Measurements from ENCODE around the gene LDLRAD4. TPM values are rescaled to one million over a fixed set of nuclear protein-coding genes. Genes with fewer than 3 reads are reported as not detected.

LDLRAD4 gene
- total RNA-seq, 1 donor from 2014 or later, result 1.4 TPM

DNA sequence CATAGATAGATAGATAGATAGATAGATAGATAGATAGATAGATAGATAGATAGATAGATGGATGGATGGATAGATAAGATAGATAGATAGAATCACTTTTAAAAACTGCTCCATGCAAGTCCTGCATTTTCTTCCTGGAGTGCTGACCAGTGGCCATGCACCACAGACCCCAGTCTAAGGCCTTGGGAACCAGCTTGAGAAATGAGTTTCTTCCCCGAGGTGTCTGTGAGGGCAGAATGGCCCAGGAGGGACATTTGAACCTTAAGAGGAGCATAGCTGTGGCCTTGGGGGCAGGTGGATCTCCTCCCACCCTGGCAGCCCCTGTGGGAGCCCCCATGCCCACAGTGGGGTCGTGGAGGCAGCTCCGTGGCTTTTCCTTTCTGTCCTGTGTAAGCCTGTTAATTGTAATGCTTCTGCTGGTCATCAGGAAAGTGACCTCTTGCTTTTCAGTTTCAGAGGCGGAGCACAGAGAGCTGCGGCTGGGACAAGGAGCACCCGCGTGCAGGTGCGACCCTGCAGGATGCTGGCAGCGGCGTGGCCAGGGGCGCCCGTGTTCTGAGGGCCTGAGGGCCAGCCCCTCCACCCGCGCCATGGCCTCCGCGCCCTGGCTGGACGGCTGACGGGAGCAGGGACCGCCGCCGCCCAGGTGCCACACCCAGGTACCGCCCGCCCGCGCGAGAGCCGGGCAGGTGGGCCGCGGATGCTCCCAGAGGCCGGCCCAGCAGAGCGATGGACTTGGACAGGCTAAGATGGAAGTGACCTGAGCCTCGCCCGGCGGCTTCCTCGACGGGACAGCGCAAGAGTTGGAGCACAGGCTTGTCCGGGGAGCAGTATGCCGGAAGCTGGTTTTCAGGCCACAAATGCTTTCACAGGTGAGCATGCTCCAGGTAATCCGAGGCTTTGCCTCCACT is 168.6 kb downstream of the LDLRAD4 start:
- Mint-ChIP-seq H3K4me3 (no peak overlapping the region), H3K4me1 (peaks cover 11% of the 10 kb centered on the region), H3K27me3 (ENCODE audit: low read depth) (no peaks in the 10 kb centered on the region), H3K9me3 (no peaks in the 10 kb centered on the region), H3K27ac (ENCODE audit: unreplicated experiment) (no peak overlapping the region), H3K36me3 (ENCODE audit: low read depth) (no peaks in the 10 kb centered on the region)
- TF ChIP-seq, protein P1, sequence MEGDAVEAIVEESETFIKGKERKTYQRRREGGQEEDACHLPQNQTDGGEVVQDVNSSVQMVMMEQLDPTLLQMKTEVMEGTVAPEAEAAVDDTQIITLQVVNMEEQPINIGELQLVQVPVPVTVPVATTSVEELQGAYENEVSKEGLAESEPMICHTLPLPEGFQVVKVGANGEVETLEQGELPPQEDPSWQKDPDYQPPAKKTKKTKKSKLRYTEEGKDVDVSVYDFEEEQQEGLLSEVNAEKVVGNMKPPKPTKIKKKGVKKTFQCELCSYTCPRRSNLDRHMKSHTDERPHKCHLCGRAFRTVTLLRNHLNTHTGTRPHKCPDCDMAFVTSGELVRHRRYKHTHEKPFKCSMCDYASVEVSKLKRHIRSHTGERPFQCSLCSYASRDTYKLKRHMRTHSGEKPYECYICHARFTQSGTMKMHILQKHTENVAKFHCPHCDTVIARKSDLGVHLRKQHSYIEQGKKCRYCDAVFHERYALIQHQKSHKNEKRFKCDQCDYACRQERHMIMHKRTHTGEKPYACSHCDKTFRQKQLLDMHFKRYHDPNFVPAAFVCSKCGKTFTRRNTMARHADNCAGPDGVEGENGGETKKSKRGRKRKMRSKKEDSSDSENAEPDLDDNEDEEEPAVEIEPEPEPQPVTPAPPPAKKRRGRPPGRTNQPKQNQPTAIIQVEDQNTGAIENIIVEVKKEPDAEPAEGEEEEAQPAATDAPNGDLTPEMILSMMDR (conservative IDR thresholded peaks at IDR 0.05), result no peak
- no peak for DNase-seq (ENCODE audit: low read depth, low spot score)

DNA sequence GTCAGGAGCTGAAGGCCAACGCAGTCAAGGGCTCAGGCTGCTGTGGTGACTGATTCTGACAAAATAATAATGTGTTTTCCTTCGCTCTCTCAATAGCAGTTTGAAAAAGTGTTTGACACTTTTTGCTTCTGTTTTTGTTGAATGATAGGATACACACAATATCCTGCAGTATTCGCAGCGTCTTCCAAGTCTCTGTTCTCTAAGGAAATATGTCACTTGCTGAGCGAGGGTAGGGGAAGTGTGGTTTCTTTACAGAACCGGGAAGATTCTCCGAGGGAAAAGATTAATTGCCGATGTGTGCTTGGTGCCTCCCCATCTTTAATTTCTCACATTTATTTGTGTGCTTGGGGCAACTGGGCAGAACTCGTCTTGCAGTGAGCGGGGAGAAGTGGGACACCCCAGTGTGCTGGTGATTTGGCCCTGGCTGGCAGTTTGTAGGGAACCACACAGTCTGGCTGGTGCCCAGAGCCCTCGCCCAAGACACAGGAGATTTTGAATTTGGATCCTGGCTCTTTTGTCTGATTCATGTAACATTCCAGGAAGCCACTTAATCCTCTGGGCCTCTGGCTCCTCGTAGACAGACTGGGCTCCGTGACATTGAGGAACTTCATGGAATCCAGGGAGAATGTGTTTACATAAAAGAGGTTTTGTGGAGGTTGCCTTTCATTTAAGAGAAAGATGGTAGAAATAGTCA is 169.4 kb downstream of the LDLRAD4 start:
- H3K27me3 Mint-ChIP-seq (ENCODE audit: low read depth), result no peaks in the 10 kb centered on the region
- TF ChIP-seq, protein P1 (conservative IDR thresholded peaks at IDR 0.05), result no peak
- H3K4me3 Mint-ChIP-seq, result no peak overlapping the region
- H3K36me3 Mint-ChIP-seq (ENCODE audit: low read depth), result no peaks in the 10 kb centered on the region
- no peak overlapping the region for H3K27ac Mint-ChIP-seq (ENCODE audit: unreplicated experiment)
- DNase-seq (ENCODE audit: low read depth, low spot score), result no peak
- peaks cover 3% of the 10 kb centered on the region for H3K4me1 Mint-ChIP-seq
- no peaks in the 10 kb centered on the region for H3K9me3 Mint-ChIP-seq

DNA sequence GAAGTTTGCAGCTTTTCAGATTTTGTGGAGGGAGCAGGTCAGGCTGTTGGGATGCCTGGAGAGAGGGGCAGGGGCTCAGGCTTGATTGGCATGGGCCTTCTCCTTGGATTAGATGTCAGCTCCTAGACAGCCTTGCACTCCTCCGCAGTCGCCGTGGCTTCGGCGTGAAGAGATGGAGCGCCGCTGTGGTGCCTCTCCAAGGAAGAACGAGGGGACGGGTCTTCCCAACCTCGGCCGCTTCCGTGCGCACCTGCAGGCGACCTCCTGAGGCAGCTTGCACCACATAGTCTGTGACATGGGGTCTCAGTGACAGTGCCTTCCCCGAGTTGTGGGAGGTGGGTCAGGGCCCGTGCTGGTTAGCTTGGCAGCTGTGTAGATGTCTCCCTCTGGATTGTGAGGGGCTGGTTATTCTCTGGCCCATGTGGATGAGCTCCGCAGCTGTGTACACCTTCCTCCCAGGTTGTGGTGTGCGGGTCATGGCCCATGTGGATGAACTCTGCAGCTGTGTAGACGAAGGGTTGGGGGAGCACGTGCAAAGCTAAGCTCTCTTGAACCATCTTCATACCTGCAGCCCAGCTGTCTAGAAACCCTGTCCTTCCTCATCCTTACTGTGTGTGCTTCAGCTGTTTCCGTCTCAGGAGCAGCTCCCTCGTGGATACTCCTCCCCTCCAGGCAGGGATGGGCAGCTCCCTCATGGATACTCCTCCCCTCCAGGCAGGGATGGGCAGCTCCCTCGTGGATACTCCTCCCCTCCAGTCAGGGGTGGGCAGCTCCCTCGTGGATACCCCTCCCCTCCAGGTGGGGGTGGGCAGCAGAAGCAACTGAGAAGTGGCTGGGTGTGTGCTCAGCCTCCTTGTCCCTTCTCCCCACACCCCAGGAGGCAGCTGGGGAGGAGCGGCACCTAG is 170.3 kb downstream of the LDLRAD4 start:
- H3K27ac Mint-ChIP-seq (ENCODE audit: unreplicated experiment), result peak overlapping the region; percentile 57
- TF ChIP-seq, protein P1 (conservative IDR thresholded peaks at IDR 0.05), result no peak
- H3K4me3 Mint-ChIP-seq, result no peak overlapping the region
- peaks cover 3% of the 10 kb centered on the region for H3K27me3 Mint-ChIP-seq (ENCODE audit: low read depth)
- no peaks in the 10 kb centered on the region for H3K9me3 Mint-ChIP-seq
- H3K4me1 Mint-ChIP-seq, result peaks cover 4% of the 10 kb centered on the region
- DNase-seq (ENCODE audit: low read depth, low spot score), result no peak
- H3K36me3 Mint-ChIP-seq (ENCODE audit: low read depth), result no peaks in the 10 kb centered on the region

DNA sequence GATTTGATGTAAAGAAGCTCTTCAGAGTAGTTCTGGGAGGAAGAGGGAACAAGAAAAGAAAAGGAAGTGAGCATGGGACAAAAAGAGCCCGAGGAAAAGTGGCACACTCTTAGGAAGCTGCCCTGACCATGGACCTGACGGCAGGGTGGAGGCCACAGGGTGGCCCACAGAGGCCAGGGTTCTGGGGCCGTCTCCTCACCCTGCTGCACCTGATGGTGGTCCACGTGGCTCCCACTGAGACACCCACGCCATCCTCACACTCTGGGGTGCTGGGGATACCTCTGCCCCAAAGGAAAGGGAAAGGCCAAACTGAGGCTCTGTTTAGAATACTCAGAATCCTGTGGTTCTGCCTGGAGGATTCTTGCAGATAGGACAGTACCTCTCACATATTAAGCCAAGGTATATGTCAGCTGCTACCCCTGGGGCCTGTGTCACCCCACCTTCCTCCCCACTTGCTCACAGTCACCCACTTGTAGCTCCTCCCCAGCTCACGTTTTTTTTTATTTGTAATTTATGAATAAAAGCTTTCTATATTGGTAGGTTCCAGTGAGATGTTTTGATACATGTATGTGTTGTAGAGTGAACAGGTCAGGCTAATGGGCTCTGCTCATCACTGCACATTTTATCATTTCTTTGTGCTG is 171.1 kb downstream of the LDLRAD4 start:
- no peak overlapping the region for H3K4me3 Mint-ChIP-seq
- H3K27ac Mint-ChIP-seq (ENCODE audit: unreplicated experiment), result no peak overlapping the region
- H3K36me3 Mint-ChIP-seq (ENCODE audit: low read depth), result no peaks in the 10 kb centered on the region
- H3K4me1 Mint-ChIP-seq, result peaks cover 5% of the 10 kb centered on the region
- TF ChIP-seq, protein P1 (conservative IDR thresholded peaks at IDR 0.05), result no peak
- H3K9me3 Mint-ChIP-seq, result no peaks in the 10 kb centered on the region
- no peak for DNase-seq (ENCODE audit: low read depth, low spot score)
- H3K27me3 Mint-ChIP-seq (ENCODE audit: low read depth), result peaks cover 3% of the 10 kb centered on the region

DNA sequence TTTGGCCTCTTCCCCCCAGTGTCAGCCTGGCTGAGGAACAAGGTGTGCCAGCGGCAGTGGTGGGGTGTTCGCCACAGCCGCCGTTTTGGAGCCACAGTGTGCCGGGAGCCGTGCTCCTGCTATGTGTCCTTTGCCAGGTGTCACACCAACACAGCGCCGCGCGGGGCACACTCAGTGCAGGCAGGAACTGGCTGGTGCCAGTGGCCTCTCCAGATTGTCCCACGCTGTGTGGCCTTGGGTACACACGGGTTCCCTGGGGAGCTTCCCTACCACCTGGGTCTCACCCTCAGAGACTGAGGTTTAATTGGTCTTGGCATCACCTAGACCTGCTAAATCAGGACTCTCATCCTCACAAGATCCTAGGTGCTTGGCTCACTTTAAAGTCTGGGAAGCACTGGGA is 171.6 kb downstream of the LDLRAD4 start:
- H3K36me3 Mint-ChIP-seq (ENCODE audit: low read depth), result no peaks in the 10 kb centered on the region
- peaks cover 5% of the 10 kb centered on the region for H3K4me1 Mint-ChIP-seq
- no peak overlapping the region for H3K27ac Mint-ChIP-seq (ENCODE audit: unreplicated experiment)
- H3K9me3 Mint-ChIP-seq, result no peaks in the 10 kb centered on the region
- TF ChIP-seq, protein P1 (conservative IDR thresholded peaks at IDR 0.05), result no peak
- H3K4me3 Mint-ChIP-seq, result no peak overlapping the region
- peaks cover 3% of the 10 kb centered on the region for H3K27me3 Mint-ChIP-seq (ENCODE audit: low read depth)
- no peak for DNase-seq (ENCODE audit: low read depth, low spot score)

Measured in neural crest cell (in vitro differentiated cells).